HG03469 (cell line): ENCODE measurements around the gene SPNS2.
"Not testable (repeated sequence)": the region's sequence is repeated elsewhere in the genome, so short reads cannot be mapped to it uniquely, and the experiment has no call there.

Experiments
- ATAC-seq: cut with Tn5 transposase; IDR thresholded peaks from one replicate; pipeline ENCODE4 v1.9.1; 2021; ENCODE audit warnings: mild to moderate bottlenecking, moderate library complexity, moderate number of reproducible peaks; ENCODE audit not compliant: unreplicated experiment

SPNS2 gene

GRCh38 chr17:4562015-4562969 is 63.6 kb downstream of the SPNS2 start:
- ATAC-seq, result no peak

GRCh38 chr17:4565209-4566141 is 66.8 kb downstream of the SPNS2 start:
- no peak for ATAC-seq

DNA sequence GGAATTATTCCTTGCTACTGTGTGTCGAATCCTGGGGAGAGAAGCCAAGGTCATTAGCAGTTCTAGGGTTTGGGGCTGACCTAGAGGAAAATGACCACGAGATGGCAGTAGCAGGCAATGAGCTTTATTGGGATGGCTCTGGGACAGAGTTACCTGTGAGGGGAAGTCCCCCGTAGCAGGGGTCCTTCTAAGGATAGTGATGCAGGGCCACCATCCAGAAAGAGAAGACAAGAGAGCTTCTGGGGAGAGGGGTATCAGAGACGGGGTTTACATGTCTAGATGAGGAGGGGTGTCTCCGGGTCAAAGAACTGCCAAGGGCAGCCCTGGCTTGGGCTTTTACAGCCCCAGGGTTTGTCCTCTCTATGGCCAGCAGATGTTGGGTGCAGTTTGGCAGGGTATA is 68.1 kb downstream of the SPNS2 start:
- no peak for ATAC-seq

DNA sequence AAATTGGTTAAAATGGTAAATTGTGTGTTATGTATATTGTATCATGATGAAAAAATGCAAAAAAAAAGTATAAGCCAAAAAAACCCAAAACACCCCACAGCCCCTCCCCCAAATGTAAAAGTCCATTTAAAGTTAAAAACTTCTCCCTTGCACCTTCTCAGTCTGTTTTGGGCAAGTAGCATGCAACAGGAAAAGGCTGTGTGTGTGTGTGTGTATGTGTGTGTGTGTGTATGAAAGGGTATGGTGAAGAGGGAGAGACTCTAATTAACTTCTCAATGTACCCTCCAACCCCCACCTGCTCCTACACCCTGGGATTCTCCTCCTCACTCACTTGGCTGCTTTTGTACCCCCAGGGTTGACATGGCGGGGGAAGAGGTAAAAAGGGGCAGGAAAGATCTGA is 70.9 kb downstream of the SPNS2 start:
- ATAC-seq, result no peak

- ATAC-seq, result no peak
Observed at GRCh38 chr17:4572131-4572530, 73.5 kb downstream of the SPNS2 start.

DNA sequence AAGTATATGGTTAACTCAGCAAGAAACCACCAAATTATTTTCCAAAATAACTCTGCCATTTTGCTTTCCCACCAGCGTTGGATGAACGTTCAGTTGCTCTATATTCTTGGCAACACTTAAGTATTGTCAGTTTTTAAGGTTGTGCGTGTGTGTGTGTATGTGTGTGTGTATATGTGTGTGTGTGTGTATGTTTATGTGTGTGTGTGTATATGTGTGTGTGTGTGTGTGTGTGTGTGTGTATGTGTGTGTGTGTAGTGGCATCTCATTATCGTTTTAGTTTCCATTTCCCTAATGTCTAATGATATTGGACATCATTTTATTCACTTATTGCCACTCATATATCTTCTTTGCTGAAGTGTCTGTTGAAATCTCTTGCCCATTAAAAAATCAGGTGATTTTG is 74.4 kb downstream of the SPNS2 start:
- ATAC-seq, result no peak

DNA sequence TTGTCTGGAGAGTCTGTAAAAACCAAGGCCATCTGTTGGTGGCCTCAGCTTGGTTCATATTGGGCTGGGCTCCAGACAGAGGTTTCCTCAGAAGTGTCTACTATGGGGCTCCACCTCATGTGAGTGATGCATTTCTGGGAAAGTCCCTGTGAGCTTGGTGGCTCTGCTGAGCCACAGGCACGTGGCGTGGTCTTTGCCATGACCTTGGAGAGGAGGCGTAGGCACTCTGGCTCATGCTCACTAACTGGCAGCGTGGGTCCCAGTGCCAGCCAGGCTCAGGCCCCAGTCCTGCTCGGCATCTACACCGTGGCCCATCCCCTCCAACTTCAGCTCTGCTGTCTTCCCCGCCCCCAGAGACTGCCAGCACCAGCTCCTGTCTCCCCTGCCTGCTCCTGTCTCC is 75.0 kb downstream of the SPNS2 start:
- no peak for ATAC-seq

DNA sequence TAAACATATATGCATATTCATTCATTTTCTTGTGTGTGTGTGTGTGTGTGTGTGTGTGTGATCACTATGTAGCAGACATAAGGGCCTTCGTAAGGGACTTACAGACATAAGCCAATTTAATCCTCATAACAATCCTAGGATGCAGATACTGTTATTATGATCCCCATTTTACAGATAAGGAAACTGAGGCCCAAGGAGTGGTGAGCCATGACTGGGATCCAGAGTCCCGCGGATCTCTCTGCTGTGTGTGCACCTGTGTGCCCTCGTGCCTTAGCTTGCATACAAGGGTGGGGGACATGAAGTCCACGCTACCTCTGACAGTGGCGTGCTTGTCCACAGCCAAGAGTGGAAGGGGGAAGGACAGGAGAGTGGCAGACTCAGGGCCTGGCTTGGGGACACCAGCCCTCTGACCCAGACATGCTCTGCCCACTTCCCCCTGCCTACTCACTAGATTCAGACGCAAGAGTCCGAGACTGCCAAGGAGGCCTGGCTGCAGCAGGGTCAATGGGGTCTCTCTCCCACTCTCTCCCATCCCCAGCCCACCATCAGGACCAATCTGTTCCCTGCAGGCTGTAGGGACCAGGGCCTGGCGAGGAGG is 75.9 kb downstream of the SPNS2 start:
- ATAC-seq, result no peak

DNA sequence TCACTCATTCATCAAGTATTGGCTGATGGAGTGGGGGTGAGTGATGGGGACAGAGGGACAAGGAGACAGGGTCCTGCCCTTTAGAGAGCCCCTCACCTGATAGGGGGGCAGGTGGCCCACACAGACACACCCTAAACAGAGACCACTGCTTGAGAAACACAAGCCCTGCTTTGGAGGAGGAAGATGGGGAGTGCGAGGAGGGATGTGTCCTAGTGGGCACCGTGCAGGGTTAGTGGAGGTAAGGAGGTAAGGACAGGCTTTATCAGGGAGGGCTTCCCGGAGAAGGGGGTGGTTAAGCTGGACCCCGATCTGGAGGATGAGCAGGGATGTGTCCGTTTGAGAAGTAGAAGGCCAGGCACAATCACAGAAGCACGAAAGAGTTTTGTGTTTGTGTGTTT is 77.5 kb downstream of the SPNS2 start:
- ATAC-seq, result no peak

- no peak for ATAC-seq
Observed at GRCh38 chr17:4576729-4577322, 78.1 kb downstream of the SPNS2 start.

DNA sequence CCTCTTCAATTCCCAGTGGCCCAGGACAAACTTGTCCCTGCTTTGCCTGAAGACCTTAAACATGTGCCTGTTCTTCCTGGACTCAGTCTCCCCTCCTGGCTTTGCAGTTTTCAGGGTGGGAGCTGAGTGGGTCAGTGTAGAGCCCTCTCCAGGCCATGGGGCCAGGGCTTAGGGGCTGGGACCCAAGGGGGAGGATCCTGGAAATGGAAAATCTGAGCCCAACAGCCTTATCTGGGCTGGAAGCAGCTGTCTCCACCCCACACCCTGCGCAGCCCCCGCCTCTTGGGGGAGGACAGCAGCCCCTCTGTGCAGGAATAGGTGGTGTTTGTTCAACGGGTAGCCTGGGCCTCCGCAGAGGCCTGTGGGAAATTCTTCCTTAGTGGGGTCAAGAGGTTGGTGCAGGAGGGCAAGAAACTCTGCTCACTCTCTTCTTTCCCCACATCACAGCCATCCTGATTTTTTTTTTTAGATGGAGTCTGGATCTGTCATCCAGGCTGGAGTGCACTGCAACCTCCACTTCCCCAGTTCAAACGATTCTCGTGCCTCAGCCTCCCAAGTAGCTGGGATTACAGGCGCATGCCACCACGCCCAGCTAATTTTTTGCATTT is 78.8 kb downstream of the SPNS2 start:
- no peak for ATAC-seq

DNA sequence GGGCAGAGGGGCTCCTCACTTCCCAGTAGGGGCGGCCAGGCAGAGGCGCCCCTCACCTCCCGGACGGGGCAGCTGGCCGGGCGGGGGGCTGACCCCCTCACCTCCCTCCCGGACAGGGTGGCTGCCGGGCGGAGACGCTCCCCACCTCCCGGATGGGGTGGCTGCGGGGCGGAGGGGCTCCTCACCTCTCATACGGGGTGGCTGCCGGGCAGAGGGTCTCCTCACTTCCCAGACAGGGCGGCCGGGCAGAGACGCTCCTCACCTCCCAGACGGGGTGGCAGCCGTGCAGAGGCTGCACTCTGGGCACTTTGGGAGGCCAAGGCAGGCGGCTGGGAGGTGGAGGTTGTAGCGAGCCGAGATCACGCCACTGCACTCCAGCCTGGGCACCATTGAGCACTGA is 79.7 kb downstream of the SPNS2 start:
- not testable (repeated sequence) for ATAC-seq

DNA sequence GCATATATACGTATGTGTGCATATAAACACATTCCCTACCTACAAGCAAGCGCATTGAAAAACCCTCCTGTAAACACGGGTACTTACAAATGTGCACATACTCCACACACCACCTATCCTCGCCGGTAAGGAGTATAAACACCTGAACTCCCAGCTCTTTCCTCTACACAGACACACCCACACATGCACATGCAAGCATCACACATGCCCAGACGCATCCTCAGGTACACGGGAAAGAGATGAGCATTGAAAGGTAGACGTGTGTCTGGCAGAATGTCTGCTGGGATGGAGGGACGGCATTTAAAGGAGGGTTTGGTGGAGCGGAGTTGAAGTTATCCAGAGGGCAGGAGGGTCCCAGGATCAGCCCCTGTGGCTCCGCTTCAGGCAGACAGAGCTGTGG is 81.0 kb downstream of the SPNS2 start:
- no peak for ATAC-seq

GRCh38 chr17:4580291-4580690 is 81.6 kb downstream of the SPNS2 start:
- no peak for ATAC-seq

GRCh38 chr17:4582101-4582501 is 83.4 kb downstream of the SPNS2 start:
- no peak for ATAC-seq

- ATAC-seq, result no peak
Observed at GRCh38 chr17:4582691-4583090, 84.0 kb downstream of the SPNS2 start.

- no peak for ATAC-seq
Observed at GRCh38 chr17:4583206-4583605, 84.5 kb downstream of the SPNS2 start.

GRCh38 chr17:4583782-4584100 is 85.1 kb downstream of the SPNS2 start:
- ATAC-seq, result no peak

GRCh38 chr17:4584101-4584916 is 85.6 kb downstream of the SPNS2 start, which contains the start of gene SMTNL2:
Gene SMTNL2 (plus strand): TSS chr17:4584529. CDS start chr17:4584606, 77 bp downstream.
- no peak for ATAC-seq
